Stimulated activated CD8-positive, alpha-beta memory T cell treated with anti-CD3 and anti-CD28 coated beads, Interleukin-15, amount 100 ng/mL, for 24 hours (primary cell): ENCODE results near the gene PAIP2B.
A peak's percentile ranks its signal among the peaks of the same experiment; 100 is the strongest.
"Not testable (repeated sequence)": the region's sequence is repeated elsewhere in the genome, so short reads cannot be mapped to it uniquely, and the experiment has no call there.

Experiments
- DNase-seq: peaks from one replicate; pipeline ENCODE4 v3.0.0-alpha.2; 2020; ENCODE audit warnings: low read depth

Gene PAIP2B

DNA sequence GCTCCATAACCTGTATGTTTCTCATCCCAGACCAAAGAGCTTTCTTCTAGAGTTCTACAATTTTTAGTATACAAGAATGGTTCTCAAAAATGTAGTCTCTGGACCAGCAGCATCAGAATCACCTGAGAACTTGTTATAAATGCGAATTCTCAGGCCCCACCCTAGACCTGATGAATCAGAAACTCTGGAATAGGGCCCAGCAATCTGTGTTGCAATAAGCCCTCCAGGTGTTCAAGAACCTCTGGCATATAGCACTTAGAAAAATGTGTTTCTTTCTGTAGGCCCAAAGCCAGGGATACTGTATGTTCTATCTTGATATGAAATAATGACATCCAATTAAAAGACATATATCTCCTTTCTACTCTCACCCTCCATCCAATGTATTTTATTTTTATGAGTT lies 10.4 kb downstream of the PAIP2B start:
- no peak for DNase-seq

DNA sequence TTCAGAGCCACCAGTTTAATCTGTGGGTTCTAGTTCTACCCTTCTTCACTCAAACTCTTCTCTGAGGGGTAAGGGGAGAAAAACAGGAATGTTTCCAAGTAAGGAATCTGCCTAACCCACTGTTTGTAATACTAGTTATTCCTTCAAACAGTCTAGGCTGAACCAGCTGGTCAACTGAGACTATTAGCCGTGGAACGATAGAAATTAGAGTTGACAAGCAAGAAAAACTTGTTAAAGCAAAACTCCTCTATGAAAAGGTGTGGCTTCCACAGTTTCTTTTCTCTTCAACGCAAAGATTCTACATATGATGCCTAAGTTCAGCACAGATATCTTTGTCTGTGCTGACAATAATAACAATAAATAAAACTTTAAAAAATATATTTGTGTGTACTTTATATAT lies 11.5 kb downstream of the PAIP2B start:
- DNase-seq, result no peak

DNA sequence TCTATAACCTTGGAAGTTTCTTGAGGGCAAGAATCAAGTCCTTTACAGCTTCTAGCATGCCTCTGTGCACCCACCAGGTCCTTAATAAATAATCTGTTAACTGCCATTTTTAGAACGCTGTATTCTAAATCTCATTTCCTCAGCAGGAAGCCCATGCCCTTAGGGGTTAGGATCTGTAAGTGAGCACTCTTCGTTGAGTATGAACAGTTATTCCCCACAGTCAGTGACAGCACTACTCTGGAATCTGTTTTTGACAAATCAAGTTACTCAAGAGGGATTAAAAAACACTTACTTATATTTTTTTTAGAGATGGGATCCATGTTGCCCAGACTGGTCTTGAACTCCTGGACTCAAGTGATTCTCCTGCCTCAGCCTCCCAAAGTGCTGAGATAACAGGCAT lies 14.6 kb downstream of the PAIP2B start:
- DNase-seq, result no peak

DNA sequence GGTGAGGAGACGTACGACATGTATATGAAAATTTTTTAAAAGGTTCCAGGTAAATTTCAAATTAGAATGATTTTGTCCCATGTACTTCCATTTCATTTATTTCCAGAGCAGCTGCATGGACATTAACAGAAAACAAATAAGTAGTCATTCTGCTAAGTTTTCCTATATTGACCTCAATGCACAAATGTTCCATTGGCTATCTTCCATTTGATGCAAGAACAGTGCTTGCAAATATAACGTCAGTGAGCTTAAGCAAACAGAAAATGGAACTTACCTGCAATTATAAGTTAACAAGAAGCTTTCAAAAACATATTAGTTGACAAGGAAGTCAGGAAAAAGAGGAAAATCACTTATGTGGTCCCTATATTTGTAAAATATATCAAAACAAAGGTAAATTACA lies 16.6 kb downstream of the PAIP2B start:
- no peak for DNase-seq

- DNase-seq, result no peak
These were observed 18.1 kb downstream of the PAIP2B start for GRCh38 chr2:71208756-71209155.

- DNase-seq, result no peak
These were observed 19.3 kb downstream of the PAIP2B start for GRCh38 chr2:71207601-71208000.

GRCh38 chr2:71206271-71206670 lies 20.6 kb downstream of the PAIP2B start:
- no peak for DNase-seq

DNA sequence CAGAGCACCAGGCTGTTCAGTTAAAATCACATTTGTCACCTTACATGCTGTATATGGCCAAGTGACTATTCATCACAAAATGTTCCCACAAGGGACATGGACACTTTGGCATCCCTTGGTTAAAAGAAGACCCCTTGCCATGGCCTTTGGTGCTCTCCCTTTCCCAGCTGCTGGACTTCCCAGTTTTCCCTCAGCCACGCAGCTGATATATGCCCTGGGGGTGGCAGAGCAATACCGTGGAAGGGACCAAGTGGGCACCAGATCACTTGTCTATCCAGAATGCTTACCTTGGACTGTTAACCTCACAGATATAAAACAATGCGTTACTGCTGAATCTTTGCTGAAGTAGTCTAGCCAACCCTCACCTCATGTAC lies 35.3 kb downstream of the PAIP2B start:
- no peak for DNase-seq

DNA sequence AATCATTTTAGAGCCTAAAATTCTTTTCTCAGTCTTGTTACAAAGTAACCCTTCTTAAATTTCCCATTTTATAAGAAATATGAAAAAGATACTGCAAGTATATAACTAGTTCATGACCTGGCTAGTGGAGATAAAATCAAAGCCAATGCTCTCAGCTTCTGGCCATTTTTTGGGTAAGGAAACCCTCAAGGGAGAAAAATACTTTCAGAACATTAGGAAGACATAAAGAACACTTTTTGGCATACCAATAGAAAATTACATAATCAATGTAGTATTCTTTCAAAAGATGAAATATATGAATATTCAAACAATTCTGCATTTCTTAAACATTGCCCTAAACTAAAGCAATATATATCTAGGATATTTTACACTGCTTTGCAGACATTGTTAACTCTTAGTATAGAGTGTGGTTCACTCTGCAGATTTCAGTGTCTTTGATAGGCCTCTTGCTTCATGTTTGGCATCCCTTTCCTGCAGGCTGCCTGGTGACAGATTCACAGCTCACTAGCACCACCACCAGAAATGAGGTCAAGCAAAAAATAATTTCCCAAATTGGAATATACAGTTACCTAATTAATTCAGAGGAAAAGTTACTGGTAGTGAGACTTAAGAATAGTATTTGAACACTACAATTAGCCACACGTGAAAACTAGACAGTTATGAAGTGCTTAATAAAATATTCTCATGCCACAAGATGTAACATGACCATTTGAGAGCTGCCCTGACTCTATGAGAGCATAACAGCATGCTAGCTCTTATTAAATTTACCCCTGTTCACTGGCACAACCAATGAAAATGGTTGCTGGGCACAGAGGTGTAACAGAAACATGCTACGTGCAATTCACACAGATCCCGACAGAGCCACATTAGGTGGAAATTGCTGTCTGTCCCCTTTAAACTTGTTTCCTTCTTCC lies 36.0 kb downstream of the PAIP2B start:
- no peak for DNase-seq

DNA sequence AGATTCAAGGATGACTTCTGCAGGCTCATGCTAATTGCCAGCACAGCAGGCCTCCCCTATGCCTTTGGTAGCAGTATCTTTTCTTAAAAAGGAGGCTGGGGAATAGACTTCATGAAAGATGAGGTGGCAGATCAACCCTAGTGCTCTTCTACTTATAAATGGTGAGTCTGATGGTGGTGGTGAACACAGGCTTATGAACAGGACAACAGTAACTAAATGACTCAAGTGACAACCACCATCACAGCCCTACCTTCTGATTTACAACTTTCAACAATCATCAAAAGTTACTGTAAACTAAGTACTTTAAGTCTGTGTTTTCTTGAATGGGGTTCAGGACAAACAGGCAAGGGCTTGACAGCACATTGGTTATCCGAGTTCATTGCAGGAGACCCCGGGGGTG lies 39.3 kb downstream of the PAIP2B start:
- DNase-seq, result no peak

DNA sequence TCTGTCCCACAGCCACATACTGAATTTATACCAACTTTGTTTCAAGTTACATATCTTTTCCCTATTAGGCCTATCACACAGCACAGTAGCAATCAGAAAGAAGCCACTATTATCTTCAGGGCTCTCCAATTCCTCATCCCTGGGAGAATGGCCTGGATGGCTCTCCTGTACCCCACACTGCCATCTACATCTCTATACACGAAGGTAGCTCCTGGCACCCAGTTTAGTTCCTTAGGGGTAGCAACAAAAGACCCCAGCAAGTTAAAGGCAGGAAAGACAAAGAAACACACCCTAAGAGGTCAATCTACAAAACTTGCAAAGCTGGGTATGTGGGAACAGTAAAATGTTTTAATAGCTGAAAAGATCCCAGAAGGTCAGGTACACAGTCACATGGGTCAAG lies 39.9 kb downstream of the PAIP2B start:
- no peak for DNase-seq

GRCh38 chr2:71183306-71184115 lies 43.4 kb downstream of the PAIP2B start:
- not testable (repeated sequence) for DNase-seq

- DNase-seq, result no peak
These were observed 45.6 kb downstream of the PAIP2B start for GRCh38 chr2:71181316-71181715.

DNA sequence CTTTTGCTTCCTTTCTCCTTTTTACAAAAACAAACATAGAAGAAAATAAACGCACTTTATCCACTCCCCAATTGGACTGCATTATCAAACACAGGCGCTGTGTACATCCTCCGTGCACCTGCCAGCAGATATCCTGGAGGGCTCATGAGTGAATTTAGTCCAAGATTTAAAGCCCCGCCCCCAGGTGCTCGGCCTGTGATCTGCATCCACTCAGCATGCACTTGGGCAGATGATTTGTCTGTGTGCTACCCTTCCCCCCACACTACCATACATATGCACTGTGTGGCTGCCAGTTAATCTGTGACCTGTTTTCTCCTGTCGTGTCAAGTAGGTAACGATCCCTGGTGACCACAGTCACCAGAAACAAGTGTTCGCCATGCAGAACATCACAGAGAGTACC lies 48.1 kb downstream of the PAIP2B start:
- DNase-seq, result not testable (repeated sequence)

DNA sequence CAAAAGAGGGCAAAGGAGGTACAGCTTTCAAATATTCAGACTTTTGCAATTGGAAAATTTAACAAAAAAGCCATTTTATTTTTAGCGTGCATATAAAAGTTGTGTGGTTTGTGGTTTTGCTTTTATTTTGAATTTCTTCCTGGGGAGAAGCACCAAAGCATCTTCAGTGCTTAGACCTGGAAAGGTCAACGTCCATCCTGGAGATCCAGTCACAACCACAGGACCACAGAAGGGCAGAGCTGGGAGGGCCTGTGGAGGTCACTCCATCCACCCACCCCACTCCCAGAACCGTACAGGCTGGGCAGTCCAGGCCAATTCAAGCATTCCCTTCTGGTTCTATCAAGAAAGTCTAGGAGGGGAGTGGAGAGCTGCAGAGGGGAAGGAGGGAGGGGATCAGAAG lies 52.7 kb downstream of the PAIP2B start:
- DNase-seq, result no peak

DNA sequence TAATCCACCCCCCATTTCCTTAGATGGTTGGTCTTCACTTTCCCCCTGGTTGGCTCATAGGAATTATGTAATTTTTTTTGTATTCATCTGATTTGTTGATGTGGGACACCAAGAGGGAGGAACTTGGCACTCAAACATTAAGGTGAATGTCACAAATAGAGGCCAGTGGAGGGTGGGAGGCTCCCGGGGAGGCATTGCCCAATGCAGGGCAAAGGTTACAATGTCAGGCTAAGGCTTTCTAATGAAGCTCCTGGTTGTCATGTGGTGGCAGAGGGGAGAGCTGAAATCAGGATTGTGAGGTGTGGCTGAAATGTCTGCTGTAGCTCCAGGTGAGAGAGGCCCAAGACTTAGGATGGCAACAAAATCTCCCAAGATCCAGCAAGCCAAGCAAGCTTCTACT lies 53.8 kb downstream of the PAIP2B start:
- no peak for DNase-seq

GRCh38 chr2:71166812-71167211 lies 60.1 kb downstream of the PAIP2B start:
- no peak for DNase-seq

DNA sequence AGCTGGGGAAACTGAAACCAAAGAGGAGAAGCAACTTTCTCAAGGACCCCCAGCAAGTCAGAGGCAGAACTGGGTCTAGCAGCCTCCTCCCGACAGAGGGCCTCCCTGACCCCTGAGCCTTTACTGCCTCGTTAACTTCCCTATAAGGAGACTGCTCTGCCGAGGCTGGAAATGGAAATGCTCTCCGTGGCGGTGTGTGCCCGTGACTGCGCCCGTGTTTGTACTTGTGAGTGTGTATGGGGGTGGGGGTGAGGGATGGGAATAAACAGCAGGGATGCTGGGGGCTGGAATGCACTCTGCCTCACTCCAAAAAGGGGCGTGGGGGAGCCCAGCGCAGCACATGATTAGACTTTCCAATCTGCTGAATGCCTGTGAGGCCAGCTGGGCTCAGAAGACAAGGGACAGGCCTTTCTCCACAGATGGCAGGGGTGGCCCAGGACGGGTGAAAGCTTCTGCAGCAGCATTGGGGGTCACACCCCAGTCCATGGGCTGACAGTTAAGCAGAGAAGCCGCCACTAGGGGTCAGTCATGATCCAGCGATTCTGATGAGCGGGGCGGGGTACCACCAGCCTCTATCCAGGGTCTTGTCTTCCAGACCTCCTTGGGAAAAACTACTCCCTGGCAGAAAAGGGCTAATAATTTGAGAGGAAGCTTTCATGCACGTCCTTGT lies 69.6 kb downstream of the PAIP2B start:
- peak; percentile 31 for DNase-seq

DNA sequence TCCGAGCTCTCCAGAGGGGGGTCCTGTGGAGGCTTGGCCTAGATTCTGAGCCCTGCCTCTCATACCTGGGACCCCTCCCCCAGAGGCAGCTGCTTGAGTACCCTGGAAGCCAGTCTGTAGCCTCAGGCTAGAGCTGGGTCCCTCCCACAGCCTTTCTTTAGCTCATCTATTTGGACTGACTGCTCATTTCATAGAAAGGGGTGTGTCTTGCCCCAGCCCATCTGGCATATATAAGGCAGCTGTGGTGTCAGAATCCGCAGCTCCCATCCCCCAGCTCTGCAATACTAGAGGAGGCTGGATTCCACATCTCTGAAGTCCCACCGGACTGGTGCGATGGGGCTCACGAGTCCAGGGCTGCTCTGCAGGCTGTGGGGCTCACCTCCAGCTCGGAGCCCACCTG lies 70.3 kb downstream of the PAIP2B start:
- DNase-seq, result no peak

GRCh38 chr2:71155846-71156245 lies 71.1 kb downstream of the PAIP2B start:
- DNase-seq, result no peak

DNA sequence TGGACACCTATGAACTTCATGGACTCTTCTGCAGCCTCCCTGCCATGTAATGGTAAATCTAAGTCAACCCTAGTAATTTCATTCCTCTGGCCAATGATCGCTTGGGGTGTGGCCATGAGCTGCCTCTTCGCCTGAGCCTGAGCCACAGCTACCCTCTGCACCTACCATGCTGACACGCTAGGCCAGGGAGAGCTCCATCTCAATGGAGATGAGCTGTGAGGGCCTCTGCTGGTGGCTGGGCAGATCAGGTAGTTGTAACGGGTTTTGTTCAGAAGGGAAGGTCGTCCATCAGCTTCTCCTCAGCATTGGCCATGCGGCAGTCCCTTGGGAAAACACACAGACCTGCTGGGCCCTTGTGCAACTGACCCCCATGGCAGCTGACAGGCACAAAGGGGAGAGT lies 72.1 kb downstream of the PAIP2B start:
- DNase-seq, result no peak

GRCh38 chr2:71154279-71154678 lies 72.6 kb downstream of the PAIP2B start:
- no peak for DNase-seq
